ENCODE data around the gene UIMC1. TPM values are rescaled to one million over a fixed set of nuclear protein-coding genes. Genes with fewer than 3 reads are reported as not detected.

UIMC1 gene
- total RNA-seq, 2 experiments from 2014 or later, result 49.4 to 53.0 TPM

DNA sequence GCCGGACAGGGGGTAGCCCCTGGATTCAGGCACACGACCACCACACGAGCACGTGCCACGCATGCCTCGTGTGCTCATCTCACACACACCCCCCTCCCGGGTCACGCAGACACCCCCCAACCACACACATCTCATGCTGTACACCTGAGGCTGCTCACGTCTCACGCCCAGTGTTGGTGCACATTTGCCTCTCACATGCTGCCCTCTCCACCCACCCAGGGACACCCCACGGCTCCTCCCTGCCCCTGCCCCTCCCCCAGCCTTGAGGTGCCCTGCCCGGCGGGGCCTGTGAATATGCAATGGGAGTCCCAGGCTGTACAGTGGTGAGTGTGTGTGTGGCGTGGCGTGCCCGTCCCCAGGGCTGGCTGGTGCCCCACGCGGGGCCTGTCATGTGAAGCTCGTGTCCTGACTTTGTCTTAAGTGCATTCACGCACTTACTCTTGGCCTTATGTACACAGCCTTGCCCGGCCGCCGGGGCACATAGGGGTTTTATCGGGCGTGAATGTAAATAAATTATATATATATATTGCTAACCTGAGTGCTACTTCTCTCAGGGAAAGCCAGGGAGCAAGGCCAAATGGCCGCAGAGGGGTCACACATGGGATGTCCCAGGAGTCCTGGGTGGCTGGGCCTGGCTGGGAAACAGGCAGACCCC, 126.1 kb downstream of the UIMC1 start:
- Mint-ChIP-seq H3K4me1 (ENCODE audit: low read depth) (peaks cover 18% of the 10 kb centered on the region), H3K4me3 (no peak overlapping the region), H3K27me3 (ENCODE audit: low read depth) (peaks cover 12% of the 10 kb centered on the region), H3K27ac (no peak overlapping the region), H3K36me3 (ENCODE audit: low read depth) (peaks cover 2% of the 10 kb centered on the region), H3K9me3 (ENCODE audit: insufficient read depth) (peaks cover 3% of the 10 kb centered on the region)
- ATAC-seq, result no peak
- no peak for DNase-seq
- CTCF ChIA-PET, result no interaction called here
- POLR2A ChIA-PET, result no interaction called here

DNA sequence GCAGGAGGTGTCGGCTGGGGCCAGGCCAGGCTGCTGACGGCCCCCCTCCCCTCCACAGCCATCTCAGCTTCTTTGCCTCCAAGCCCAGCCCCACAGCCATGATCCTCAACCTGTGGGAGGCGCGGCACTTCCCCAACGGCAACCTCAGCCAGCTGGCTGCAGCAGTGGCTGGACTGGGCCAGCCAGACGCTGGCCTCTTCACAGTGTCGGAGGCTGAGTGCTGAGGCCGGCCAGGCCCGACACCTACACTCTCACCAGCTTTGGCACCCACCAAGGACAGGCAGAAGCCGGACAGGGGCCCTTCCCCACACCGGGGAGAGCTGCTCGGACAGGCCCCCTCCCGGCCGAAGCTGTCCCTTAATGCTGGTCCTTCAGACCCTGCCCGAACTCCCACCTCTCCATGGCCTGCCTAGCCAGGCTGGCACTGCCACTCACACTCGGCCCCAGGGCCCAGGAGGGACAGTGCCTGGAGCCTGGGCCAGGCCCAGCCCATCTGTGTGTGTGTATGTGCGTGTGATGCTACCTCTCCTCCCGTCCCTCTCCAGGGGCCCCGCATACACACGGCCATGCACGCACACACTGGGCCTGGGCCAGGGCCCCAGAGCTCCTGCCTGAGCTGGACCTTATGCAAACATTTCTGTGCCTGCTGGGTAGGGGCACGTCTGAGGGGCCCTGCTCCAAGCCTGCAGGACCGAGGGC, 126.8 kb downstream of the UIMC1 start:
- Mint-ChIP-seq H3K36me3 (ENCODE audit: low read depth) (peaks cover 5% of the 10 kb centered on the region), H3K9me3 (ENCODE audit: insufficient read depth) (peaks cover 5% of the 10 kb centered on the region), H3K27ac (no peak overlapping the region), H3K4me3 (no peak overlapping the region), H3K4me1 (ENCODE audit: low read depth) (peaks cover 16% of the 10 kb centered on the region), H3K27me3 (ENCODE audit: low read depth) (peaks cover 18% of the 10 kb centered on the region)
- DNase-seq, result no peak
- ChIA-PET CTCF (no interaction called here), POLR2A (no interaction called here)
- ATAC-seq, result no peak

DNA sequence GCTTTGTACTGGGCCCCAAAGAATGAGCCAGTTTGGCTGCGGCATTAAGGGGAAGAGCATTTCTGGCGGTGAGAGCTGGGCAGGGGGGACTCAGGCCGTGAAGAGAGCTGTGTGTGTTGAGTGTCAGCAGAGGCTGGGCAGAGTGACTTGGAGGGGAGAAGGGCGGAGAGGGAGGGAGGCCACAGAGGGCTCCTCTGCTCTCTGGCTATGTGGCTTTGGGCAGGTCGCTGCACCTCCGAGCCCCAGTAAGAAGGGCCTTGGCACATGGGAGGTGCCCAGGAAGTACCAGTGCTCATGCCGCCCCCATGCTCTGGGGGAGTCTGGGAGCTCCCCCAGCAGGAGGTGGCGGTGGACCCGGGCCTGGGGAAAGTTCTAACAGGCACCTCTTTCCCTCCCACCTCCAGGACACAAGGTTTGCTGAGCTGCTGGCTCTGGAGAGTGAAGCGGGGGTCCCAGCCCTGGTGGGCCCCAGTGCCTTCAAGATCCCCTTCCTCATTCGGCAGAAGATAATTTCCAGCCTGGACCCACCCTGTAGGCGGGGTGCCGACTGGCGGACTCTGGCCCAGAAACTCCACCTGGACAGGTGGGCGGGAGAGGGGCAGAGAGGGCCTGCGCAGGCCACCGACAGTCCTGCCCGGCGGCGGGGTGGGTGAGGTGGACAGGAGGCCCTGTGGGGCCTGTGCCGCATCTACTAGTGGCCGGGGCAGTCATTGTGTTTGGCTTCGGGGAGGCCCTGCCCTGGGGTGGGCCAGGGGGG, 127.5 kb downstream of the UIMC1 start:
- Mint-ChIP-seq H3K4me1 (ENCODE audit: low read depth) (peaks cover 12% of the 10 kb centered on the region), H3K27me3 (ENCODE audit: low read depth) (peaks cover 18% of the 10 kb centered on the region), H3K4me3 (no peak overlapping the region), H3K27ac (no peak overlapping the region), H3K9me3 (ENCODE audit: insufficient read depth) (peaks cover 5% of the 10 kb centered on the region), H3K36me3 (ENCODE audit: low read depth) (peaks cover 5% of the 10 kb centered on the region)
- DNase-seq, result no peak
- ChIA-PET POLR2A (no interaction called here), CTCF (no interaction called here)
- ATAC-seq, result no peak

DNA sequence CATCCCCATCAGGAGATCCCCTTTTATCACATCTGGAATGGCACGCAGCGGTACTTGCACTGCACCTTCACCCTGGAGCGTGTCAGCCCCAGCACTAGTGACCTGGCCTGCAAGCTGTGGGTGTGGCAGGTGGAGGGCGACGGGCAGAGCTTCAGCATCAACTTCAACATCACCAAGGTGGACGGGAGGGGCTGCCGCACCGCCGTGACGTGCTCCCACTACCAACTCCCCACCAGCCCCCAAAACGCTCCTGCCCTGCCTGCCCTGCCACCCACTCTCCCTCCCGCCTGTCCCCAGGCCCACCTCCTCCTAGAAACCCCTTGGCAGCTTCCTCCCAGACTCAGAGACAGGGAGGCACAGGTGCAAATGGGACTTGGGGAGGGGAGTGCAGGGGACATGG, 128.1 kb downstream of the UIMC1 start:
- Mint-ChIP-seq H3K36me3 (ENCODE audit: low read depth) (peaks cover 5% of the 10 kb centered on the region), H3K4me3 (no peak overlapping the region), H3K27ac (no peak overlapping the region), H3K27me3 (ENCODE audit: low read depth) (peaks cover 18% of the 10 kb centered on the region), H3K9me3 (ENCODE audit: insufficient read depth) (peaks cover 5% of the 10 kb centered on the region), H3K4me1 (ENCODE audit: low read depth) (peaks cover 12% of the 10 kb centered on the region)
- DNase-seq, result no peak
- ChIA-PET POLR2A (no interaction called here), CTCF (no interaction called here)
- ATAC-seq, result no peak

DNA sequence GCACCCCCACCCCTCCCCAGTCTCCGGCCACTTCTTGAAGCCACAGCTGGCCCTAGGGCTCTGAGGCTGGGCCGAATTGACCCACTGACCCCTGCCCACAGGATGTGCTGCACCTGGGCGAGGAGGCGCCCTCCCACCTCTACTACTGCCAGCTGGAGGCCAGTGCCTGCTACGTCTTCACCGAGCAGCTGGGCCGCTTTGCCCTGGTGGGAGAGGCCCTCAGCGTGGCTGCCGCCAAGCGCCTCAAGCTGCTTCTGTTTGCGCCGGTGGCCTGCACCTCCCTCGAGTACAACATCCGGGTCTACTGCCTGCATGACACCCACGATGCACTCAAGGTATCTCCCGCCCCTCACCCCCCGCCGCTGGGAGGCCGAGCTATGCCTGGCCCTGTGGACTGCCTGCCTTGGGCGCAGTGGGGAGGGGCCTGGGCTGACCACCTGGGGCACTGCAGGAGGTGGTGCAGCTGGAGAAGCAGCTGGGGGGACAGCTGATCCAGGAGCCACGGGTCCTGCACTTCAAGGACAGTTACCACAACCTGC, 128.7 kb downstream of the UIMC1 start:
- Mint-ChIP-seq H3K27me3 (ENCODE audit: low read depth) (peaks cover 18% of the 10 kb centered on the region), H3K27ac (no peak overlapping the region), H3K4me1 (ENCODE audit: low read depth) (peaks cover 12% of the 10 kb centered on the region), H3K4me3 (no peak overlapping the region), H3K36me3 (ENCODE audit: low read depth) (peaks cover 5% of the 10 kb centered on the region), H3K9me3 (ENCODE audit: insufficient read depth) (peaks cover 5% of the 10 kb centered on the region)
- ChIA-PET CTCF (no interaction called here), POLR2A (no interaction called here)
- ATAC-seq (no peak), DNase-seq (no peak)

DNA sequence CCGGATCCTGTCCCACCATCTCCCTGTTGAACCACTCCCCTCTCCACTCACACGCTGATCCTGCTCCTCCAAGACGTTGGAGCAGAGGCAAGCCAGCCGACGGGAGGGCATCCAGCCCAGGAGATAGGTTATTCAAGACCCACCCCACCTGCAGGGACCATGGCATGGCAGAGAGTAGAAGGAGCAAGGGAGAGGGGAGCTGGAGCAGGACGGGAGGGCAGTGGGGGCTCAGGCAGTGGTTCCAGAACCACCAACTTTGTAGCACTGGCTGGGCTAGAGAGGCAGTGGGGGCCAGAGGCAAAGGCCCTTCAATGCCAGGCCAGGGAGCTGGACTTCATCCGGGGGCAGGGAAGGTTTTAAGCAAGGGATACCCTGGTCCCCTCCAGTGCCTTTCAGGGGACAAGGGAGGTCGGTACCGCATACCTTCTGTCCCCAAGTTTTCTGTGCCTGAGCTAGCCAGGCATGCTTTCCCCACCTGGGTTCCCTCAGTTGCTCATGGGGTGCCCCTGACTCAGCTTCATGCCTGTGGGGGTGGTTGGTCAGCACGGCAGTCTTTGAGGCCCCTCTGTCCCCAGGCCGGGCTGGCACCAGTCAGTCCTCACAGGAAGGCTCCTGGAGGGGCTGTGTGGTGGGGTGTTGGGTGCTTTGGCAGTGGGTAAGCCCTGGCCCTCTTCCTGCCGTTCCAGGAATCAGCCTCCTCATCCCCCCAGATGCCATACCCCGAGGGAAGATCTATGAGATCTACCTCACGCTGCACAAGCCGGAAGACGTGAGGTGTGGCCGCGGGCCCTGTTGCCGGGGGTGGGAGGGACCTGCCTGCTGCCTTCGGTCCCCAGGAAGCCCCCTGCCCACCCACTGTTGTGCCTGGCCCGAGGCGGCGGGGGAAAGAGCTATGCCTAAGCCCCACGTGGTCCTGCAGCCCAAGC, 129.8 kb downstream of the UIMC1 start:
- ATAC-seq (no peak), DNase-seq (no peak)
- Mint-ChIP-seq H3K4me3 (no peak overlapping the region), H3K4me1 (ENCODE audit: low read depth) (peaks cover 12% of the 10 kb centered on the region), H3K27ac (no peak overlapping the region), H3K36me3 (ENCODE audit: low read depth) (peaks cover 5% of the 10 kb centered on the region), H3K27me3 (ENCODE audit: low read depth) (peaks cover 18% of the 10 kb centered on the region), H3K9me3 (ENCODE audit: insufficient read depth) (peaks cover 5% of the 10 kb centered on the region)
- POLR2A ChIA-PET, result interaction anchor here (1.1 kb wide), 1 partner anchor 27 kb away, joined by 3 read pairs; no protein-coding TSS in a partner anchor
- CTCF ChIA-PET, result no interaction called here

DNA sequence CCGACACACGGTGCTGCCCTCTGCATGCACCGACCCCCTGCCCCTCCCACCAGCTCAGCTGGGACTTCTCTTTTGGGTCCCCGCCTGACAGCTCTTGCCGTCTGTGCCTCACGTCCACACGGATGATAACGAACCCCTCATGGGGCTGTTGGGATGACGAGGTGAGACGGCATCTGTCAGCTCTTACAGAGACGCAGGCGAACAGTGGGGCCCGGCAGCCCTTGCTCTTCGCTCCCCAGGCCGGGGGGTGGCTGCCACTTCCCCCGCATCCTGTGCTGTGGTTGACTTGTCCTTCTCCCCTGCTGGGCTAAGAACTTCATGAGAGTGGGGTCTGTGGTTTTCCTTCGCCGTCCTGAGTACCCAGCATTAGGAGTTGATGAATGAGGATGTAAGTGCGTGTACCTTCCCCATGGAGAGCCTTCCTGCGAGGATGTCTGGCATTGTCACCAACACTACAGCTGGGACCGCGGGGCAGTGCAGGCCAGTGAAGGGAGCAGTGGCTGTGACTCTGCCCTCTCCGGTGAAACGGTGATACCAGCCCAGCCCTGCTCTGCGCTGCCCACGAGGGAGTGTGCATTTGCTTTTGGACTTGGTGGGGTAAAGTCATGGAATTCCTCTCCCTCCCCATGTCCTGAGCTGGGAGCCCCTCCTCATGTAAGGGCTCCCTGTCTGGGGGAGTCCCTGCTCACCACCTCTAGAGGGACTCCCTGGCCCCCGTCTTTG, 130.6 kb downstream of the UIMC1 start:
- peaks cover 5% of the 10 kb centered on the region for H3K36me3 Mint-ChIP-seq (ENCODE audit: low read depth)
- ChIA-PET CTCF (no interaction called here), POLR2A (interaction anchor here (1.1 kb wide), 1 partner anchor 27 kb away, joined by 3 read pairs; no protein-coding TSS in a partner anchor)
- peaks cover 5% of the 10 kb centered on the region for H3K9me3 Mint-ChIP-seq (ENCODE audit: insufficient read depth)
- peak; percentile 29 for DNase-seq
- peaks cover 12% of the 10 kb centered on the region for H3K4me1 Mint-ChIP-seq (ENCODE audit: low read depth)
- peaks cover 18% of the 10 kb centered on the region for H3K27me3 Mint-ChIP-seq (ENCODE audit: low read depth)
- H3K4me3 Mint-ChIP-seq, result no peak overlapping the region
- peak; percentile 48 for ATAC-seq
- H3K27ac Mint-ChIP-seq, result no peak overlapping the region

DNA sequence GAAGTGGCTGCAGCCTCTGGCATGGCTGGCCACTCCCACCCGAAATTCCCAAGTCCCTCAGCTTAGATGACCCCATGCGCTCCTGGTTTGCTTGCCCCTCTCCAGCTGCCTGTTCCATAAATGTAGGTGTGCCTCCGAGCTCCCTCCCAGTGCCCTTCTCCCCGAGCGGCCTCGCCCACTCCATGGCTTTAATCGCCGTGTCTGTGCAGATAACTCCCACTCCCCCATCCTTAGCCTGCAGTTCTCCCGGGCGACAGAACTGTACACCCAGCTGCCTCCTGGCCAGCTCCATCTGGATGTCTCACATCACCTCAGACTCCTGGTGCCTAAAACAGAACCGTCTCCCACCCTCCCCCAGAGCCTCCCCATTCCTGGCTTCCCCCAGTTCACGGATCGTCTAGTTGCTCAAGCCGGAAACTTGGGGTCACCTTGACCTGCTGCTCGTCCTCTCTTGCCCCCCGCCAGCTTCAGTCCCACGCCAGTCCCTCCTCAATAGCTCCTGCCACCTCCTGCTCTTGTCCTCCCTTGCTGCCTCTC, 131.5 kb downstream of the UIMC1 start:
- Mint-ChIP-seq H3K4me1 (ENCODE audit: low read depth) (peaks cover 12% of the 10 kb centered on the region), H3K4me3 (no peak overlapping the region), H3K27ac (no peak overlapping the region), H3K36me3 (ENCODE audit: low read depth) (peaks cover 5% of the 10 kb centered on the region), H3K27me3 (ENCODE audit: low read depth) (peaks cover 18% of the 10 kb centered on the region), H3K9me3 (ENCODE audit: insufficient read depth) (peaks cover 8% of the 10 kb centered on the region)
- no peak for DNase-seq
- ChIA-PET CTCF (no interaction called here), POLR2A (no interaction called here)
- ATAC-seq, result no peak

DNA sequence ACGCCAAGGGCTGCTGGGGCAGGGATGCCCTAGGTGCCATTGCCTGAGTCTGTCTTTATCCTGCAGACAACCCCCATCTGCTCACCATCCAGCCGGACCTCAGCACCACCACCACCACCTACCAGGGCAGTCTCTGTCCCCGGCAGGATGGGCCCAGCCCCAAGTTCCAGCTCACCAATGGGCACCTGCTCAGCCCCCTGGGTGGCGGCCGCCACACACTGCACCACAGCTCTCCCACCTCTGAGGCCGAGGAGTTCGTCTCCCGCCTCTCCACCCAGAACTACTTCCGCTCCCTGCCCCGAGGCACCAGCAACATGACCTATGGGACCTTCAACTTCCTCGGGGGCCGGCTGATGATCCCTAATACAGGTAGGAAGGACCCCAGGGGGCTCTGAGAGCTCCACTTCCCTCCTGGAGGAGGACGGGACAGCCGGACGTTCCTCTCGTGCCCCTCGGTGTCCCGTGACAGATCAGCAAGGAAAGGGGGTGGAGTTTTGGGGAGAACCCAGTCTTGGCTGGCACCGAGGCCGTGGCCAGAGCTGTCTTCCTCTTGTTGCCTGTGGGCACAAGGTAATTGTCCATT, 132.3 kb downstream of the UIMC1 start:
- Mint-ChIP-seq H3K4me1 (ENCODE audit: low read depth) (peaks cover 12% of the 10 kb centered on the region), H3K9me3 (ENCODE audit: insufficient read depth) (peaks cover 8% of the 10 kb centered on the region), H3K27me3 (ENCODE audit: low read depth) (peaks cover 18% of the 10 kb centered on the region), H3K36me3 (ENCODE audit: low read depth) (peaks cover 5% of the 10 kb centered on the region), H3K27ac (no peak overlapping the region), H3K4me3 (no peak overlapping the region)
- ChIA-PET CTCF (interaction anchor here (1.4 kb wide), 1 partner anchor 9 kb away, joined by 3 read pairs; no protein-coding TSS in a partner anchor), POLR2A (no interaction called here)
- ATAC-seq, result no peak
- DNase-seq, result no peak

DNA sequence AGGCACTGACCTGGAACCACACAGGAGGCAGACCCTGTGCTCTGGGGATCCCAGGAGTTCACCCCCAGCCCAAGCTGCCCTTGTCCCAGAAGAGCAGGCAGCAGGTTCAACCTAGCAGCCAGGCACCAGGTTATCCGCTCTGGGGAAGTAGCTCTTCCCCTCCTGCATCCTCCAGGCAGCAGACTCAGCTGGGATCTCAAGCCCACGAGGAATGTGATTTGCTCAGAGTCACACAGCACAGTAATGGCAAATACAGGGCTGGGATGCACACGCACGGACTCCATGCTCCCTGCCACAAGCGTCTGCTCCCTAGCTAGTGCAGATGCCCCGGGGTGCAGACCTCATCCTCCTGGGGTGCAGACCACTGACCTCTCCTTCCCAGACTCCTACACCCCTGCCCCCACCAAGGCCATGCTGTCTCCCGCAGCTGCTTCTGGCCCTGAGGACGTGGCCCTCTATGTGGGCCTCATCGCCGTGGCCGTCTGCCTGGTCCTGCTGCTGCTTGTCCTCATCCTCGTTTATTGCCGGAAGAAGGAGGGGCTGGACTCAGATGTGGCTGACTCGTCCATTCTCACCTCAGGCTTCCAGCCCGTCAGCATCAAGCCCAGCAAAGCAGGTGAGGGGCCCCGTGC, 132.9 kb downstream of the UIMC1 start:
- Mint-ChIP-seq H3K36me3 (ENCODE audit: low read depth) (peaks cover 5% of the 10 kb centered on the region), H3K4me3 (no peak overlapping the region), H3K27me3 (ENCODE audit: low read depth) (peaks cover 18% of the 10 kb centered on the region), H3K27ac (peak overlapping the region; percentile 66), H3K4me1 (ENCODE audit: low read depth) (peaks cover 12% of the 10 kb centered on the region), H3K9me3 (ENCODE audit: insufficient read depth) (peaks cover 8% of the 10 kb centered on the region)
- ATAC-seq (no peak), DNase-seq (no peak)
- ChIA-PET CTCF (interaction anchor here (1.4 kb wide), 1 partner anchor 9 kb away, joined by 3 read pairs; no protein-coding TSS in a partner anchor), POLR2A (no interaction called here)

Data from activated CD8-positive, alpha-beta T cell treated with anti-CD3 and anti-CD28 coated beads, Interleukin-2, amount 10 ng/mL, durations not matched to agents 7 days and 5 days (primary cell).